WTC11 (cell line): ENCODE measurements around the gene PDZD8. TPM values are rescaled to one million over a fixed set of nuclear protein-coding genes. Genes with fewer than 3 reads are reported as not detected.

Experiments used
- ATAC-seq: fragments of 200-7000 bp; cut with Tn5 transposase; 2 replicates; pipeline ENCODE4 v1.10.0; 2021; ENCODE audit warnings: mild to moderate bottlenecking, moderate library complexity
- CTCF ChIA-PET: fragments of 300-600 bp; sonication (Branson Sonifier 250); formaldehyde crosslinking; loops from one replicate; lab custom pipeline; 2021; ENCODE audit warnings: antibody characterized with exemption; lab: Charles Lee
- POLR2A ChIA-PET: fragments of 350-600 bp; sonication (Branson Sonifier 250); formaldehyde crosslinking; loops from one replicate; lab custom pipeline; 2021; ENCODE audit warnings: antibody characterized with exemption; lab: Charles Lee
- DNase-seq: peaks from one replicate; pipeline ENCODE4 v3.0.0; 2021; ENCODE audit warnings: low spot score
- H3K27ac Mint-ChIP-seq: 2 replicates; pipeline ENCODE4 v1.8.0; 2021; ENCODE audit warnings: mixed read lengths
- H3K27me3 Mint-ChIP-seq: 2 replicates; pipeline ENCODE4 v1.8.0; 2021; ENCODE audit warnings: low read depth, mild to moderate bottlenecking, moderate library complexity, mixed read lengths
- H3K36me3 Mint-ChIP-seq: 2 replicates; pipeline ENCODE4 v1.8.0; 2021; ENCODE audit warnings: mixed read lengths
- H3K4me1 Mint-ChIP-seq: 2 replicates; pipeline ENCODE4 v1.8.0; 2022; ENCODE audit warnings: mixed read lengths
- H3K4me3 Mint-ChIP-seq: 2 replicates; pipeline ENCODE4 v1.8.0; 2021; ENCODE audit warnings: mild to moderate bottlenecking, moderate library complexity, mixed read lengths
- H3K9me3 Mint-ChIP-seq: 2 replicates; pipeline ENCODE4 v1.8.0; 2021; ENCODE audit warnings: mixed read lengths
- ATF2 ChIP-seq: sonication (generic); formaldehyde crosslinking; IDR thresholded peaks from 2 replicates; pipeline ENCODE4 v1.8.1; 2022; ENCODE audit warnings: low read depth, missing genetic modification reagents, borderline replicate concordance
- E2F1 ChIP-seq: sonication (generic); formaldehyde crosslinking; IDR thresholded peaks from 2 replicates; pipeline ENCODE4 v1.8.0; 2022; ENCODE audit warnings: mild to moderate bottlenecking, missing genetic modification reagents
- ELF4 ChIP-seq: sonication (generic); formaldehyde crosslinking; IDR thresholded peaks from 2 replicates; pipeline ENCODE4 v1.8.1; 2022; ENCODE audit warnings: low read depth, mild to moderate bottlenecking, moderate library complexity, missing genetic modification reagents
- FOXJ3 ChIP-seq: sonication (generic); formaldehyde crosslinking; IDR thresholded peaks from 2 replicates; pipeline ENCODE4 v1.9.0; 2021; ENCODE audit warnings: missing genetic modification reagents, mild to moderate bottlenecking, borderline replicate concordance
- FOXK1 ChIP-seq: sonication (generic); formaldehyde crosslinking; IDR thresholded peaks from 2 replicates; pipeline ENCODE4 v1.8.0; 2022; ENCODE audit warnings: mild to moderate bottlenecking, moderate library complexity, missing genetic modification reagents
- GABPB1 ChIP-seq: sonication (generic); formaldehyde crosslinking; IDR thresholded peaks from 2 replicates; pipeline ENCODE4 v1.8.1; 2023; ENCODE audit warnings: mild to moderate bottlenecking, missing genetic modification reagents
- IRF2 ChIP-seq: sonication (generic); formaldehyde crosslinking; IDR thresholded peaks from 2 replicates; pipeline ENCODE4 v1.8.0; 2022; ENCODE audit warnings: low read depth, missing genetic modification reagents, borderline replicate concordance
- KAT7 ChIP-seq: sonication (generic); formaldehyde crosslinking; IDR thresholded peaks from 2 replicates; pipeline ENCODE4 v1.8.1; 2023; ENCODE audit warnings: missing genetic modification reagents, mild to moderate bottlenecking, borderline replicate concordance
- PRDM15 ChIP-seq: sonication (generic); formaldehyde crosslinking; IDR thresholded peaks from 2 replicates; pipeline ENCODE4 v1.8.0; 2022; ENCODE audit warnings: missing genetic modification reagents
- PREB ChIP-seq: sonication (generic); formaldehyde crosslinking; IDR thresholded peaks from 2 replicates; pipeline ENCODE4 v1.8.1; 2022; ENCODE audit warnings: mild to moderate bottlenecking, missing genetic modification reagents, moderate library complexity, borderline replicate concordance
- ZNF138 ChIP-seq: sonication (generic); formaldehyde crosslinking; conservative IDR thresholded peaks from 2 replicates; pipeline ENCODE4 v1.8.1; 2022; ENCODE audit warnings: mild to moderate bottlenecking, moderate library complexity, missing genetic modification reagents
- ZNF263 ChIP-seq: sonication (generic); formaldehyde crosslinking; IDR thresholded peaks from 2 replicates; pipeline ENCODE4 v1.8.1; 2022; ENCODE audit warnings: low read depth, mild to moderate bottlenecking, moderate library complexity, missing genetic modification reagents
- ZNF317 ChIP-seq: sonication (generic); formaldehyde crosslinking; IDR thresholded peaks from 2 replicates; pipeline ENCODE4 v1.8.1; 2023; ENCODE audit warnings: low read depth, mild to moderate bottlenecking, moderate library complexity, missing genetic modification reagents, borderline replicate concordance
- ZNF416 ChIP-seq: fragments of 250-450 bp; sonication (Bioruptor Pico); IDR thresholded peaks from 2 replicates; pipeline ENCODE4 v1.9.0; 2021; ENCODE audit warnings: mild to moderate bottlenecking, inconsistent platforms
- ZNF532 ChIP-seq: fragments of 250-450 bp; sonication (Bioruptor Pico); IDR thresholded peaks from 2 replicates; pipeline ENCODE4 v1.9.0; 2021; ENCODE audit warnings: mild to moderate bottlenecking, borderline replicate concordance
- total RNA-seq: library from RNA; stranded (reverse); gene quantifications from 3 replicates; pipeline ENCODE4 v1.2.3, GENCODE V29; 2021
- TF ChIP-seq, protein P1 (sequence below): sonication (generic); formaldehyde crosslinking; IDR thresholded peaks from 2 replicates; pipeline ENCODE4 v1.8.0; 2022; ENCODE audit warnings: mild to moderate bottlenecking, missing genetic modification reagents
- TF ChIP-seq, protein P2 (sequence below): sonication (generic); formaldehyde crosslinking; IDR thresholded peaks from 2 replicates; pipeline ENCODE4 v1.8.1; 2023; ENCODE audit warnings: mild to moderate bottlenecking, moderate library complexity, missing genetic modification reagents
- TF ChIP-seq, protein P3 (sequence below): fragments of 250-450 bp; sonication (Bioruptor Pico); IDR thresholded peaks from 2 replicates; pipeline ENCODE4 v1.9.0; 2021; ENCODE audit warnings: moderate library complexity, mild to moderate bottlenecking, inconsistent platforms, borderline replicate concordance
- TF ChIP-seq, protein P4 (sequence below): sonication (generic); formaldehyde crosslinking; IDR thresholded peaks from 2 replicates; pipeline ENCODE4 v1.8.0; 2022; ENCODE audit warnings: mild to moderate bottlenecking, missing genetic modification reagents

Gene PDZD8
- total RNA-seq, 1 experiment from 2014 or later: 52.7 TPM

- CTCF ChIA-PET: no interaction called here
- no peak for ATAC-seq
- H3K9me3 Mint-ChIP-seq: no peaks in the 10 kb centered on the region
- no peak for DNase-seq
- POLR2A ChIA-PET: no interaction called here
- peaks cover 3% of the 10 kb centered on the region; the same call in 1 of the 2 replicates for H3K4me1 Mint-ChIP-seq
- H3K36me3 Mint-ChIP-seq: no peaks in the 10 kb centered on the region
- TF ChIP-seq ELF4 (CRISPR knock-in tag) (no peak), PREB (CRISPR knock-in tag) (no peak), ZNF138 (CRISPR knock-in tag) (no peak), ZNF263 (CRISPR knock-in tag) (no peak), GABPB1 (CRISPR knock-in tag) (no peak), KAT7 (CRISPR knock-in tag) (no peak), FOXJ3 (CRISPR knock-in tag) (no peak), E2F1 (CRISPR knock-in tag) (no peak), ZNF317 (CRISPR knock-in tag) (no peak), PRDM15 (CRISPR knock-in tag) (no peak), FOXK1 (no peak), IRF2 (CRISPR knock-in tag) (no peak), ZNF532 (no peak), ZNF416 (CRISPR knock-in tag) (no peak), ATF2 (no peak)
- TF ChIP-seq, protein P1, sequence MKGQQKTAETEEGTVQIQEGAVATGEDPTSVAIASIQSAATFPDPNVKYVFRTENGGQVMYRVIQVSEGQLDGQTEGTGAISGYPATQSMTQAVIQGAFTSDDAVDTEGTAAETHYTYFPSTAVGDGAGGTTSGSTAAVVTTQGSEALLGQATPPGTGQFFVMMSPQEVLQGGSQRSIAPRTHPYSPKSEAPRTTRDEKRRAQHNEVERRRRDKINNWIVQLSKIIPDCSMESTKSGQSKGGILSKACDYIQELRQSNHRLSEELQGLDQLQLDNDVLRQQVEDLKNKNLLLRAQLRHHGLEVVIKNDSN (CRISPR knock-in tag): no peak
- TF ChIP-seq, protein P2, sequence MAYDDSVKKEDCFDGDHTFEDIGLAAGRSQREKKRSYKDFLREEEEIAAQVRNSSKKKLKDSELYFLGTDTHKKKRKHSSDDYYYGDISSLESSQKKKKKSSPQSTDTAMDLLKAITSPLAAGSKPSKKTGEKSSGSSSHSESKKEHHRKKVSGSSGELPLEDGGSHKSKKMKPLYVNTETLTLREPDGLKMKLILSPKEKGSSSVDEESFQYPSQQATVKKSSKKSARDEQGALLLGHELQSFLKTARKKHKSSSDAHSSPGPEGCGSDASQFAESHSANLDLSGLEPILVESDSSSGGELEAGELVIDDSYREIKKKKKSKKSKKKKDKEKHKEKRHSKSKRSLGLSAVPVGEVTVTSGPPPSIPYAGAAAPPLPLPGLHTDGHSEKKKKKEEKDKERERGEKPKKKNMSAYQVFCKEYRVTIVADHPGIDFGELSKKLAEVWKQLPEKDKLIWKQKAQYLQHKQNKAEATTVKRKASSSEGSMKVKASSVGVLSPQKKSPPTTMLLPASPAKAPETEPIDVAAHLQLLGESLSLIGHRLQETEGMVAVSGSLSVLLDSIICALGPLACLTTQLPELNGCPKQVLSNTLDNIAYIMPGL: no peak
- TF ChIP-seq, protein P3, sequence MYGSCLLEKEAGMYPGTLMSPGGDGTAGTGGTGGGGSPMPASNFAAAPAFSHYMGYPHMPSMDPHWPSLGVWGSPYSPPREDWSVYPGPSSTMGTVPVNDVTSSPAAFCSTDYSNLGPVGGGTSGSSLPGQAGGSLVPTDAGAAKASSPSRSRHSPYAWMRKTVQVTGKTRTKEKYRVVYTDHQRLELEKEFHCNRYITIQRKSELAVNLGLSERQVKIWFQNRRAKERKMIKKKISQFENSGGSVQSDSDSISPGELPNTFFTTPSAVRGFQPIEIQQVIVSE (CRISPR knock-in tag): no peak
- TF ChIP-seq, protein P4, sequence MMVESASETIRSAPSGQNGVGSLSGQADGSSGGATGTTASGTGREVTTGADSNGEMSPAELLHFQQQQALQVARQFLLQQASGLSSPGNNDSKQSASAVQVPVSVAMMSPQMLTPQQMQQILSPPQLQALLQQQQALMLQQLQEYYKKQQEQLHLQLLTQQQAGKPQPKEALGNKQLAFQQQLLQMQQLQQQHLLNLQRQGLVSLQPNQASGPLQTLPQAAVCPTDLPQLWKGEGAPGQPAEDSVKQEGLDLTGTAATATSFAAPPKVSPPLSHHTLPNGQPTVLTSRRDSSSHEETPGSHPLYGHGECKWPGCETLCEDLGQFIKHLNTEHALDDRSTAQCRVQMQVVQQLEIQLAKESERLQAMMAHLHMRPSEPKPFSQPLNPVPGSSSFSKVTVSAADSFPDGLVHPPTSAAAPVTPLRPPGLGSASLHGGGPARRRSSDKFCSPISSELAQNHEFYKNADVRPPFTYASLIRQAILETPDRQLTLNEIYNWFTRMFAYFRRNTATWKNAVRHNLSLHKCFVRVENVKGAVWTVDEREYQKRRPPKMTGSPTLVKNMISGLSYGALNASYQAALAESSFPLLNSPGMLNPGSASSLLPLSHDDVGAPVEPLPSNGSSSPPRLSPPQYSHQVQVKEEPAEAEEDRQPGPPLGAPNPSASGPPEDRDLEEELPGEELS (CRISPR knock-in tag): no peak
- no peak overlapping the region for H3K27ac Mint-ChIP-seq
- no peaks in the 10 kb centered on the region for H3K27me3 Mint-ChIP-seq
- H3K4me3 Mint-ChIP-seq: no peak overlapping the region
These were observed 64.0 kb downstream of the PDZD8 start for GRCh38 chr10:117311261-117311660.
